Adrenal gland (tissue), 5 donors: ENCODE data around the gene RBM15B.

Experiments
- CTCF ChIP-seq, 6 experiments: fragments of 450-650 bp in 4 of 6; fragments of 200-600 bp in 2 of 6; sonication (generic) in 1 of 6; IDR thresholded peaks; 1 replicate in 5 of 6; 2 replicates in 1 of 6; pipeline versions ENCODE4 v1.5.1 to v1.8.0; 2016 to 2021; ENCODE audit warnings: antibody characterized with exemption in 6 of 6, mild to moderate bottlenecking in 2 of 6, moderate library complexity in 1 of 6
- POLR2A ChIP-seq, 2 donors: fragments of 450-650 bp; IDR thresholded peaks; one replicate each; pipeline ENCODE4 v1.6.1; 2017; ENCODE audit warnings: antibody characterized with exemption in 2 of 2, mild to moderate bottlenecking in 2 of 2, moderate library complexity in 1 of 2
- donor health status: DM: no; HTN: no; CAD: no.

DNA sequence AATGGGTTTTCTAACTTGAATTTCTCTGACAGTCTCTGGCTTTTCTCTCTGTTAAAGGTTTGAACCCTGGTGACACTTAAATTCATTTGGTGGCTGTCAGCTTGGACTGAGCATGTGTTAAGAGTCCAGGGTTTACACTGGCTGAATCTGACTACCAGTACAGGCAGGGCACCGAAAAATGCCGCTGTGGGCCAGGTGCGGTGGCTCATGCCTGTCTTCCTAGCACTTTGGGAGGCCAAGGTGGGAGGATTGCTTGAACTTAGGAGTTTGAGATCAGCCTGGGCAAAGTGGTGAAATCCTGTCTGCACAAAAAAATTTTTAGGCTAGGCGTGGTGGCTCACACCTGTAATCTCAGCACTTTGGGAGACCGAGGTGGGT, 4.2 kb upstream of the RBM15B start:
- no peak for TF ChIP-seq CTCF (IDR thresholded peaks at IDR 0.05)
- TF ChIP-seq POLR2A (IDR thresholded peaks at IDR 0.05) = no peak
